Activated B cell treated with CpG ODN at 0.5 μM for 24 hours (primary cell): ENCODE results near the gene CRTAC1. TPM values are rescaled to one million over a fixed set of nuclear protein-coding genes. Genes with fewer than 3 reads are reported as not detected.

Source experiments
- ATAC-seq: fragments of 200-7000 bp; cut with Tn5 transposase; one replicate; pipeline ENCODE4 v1.10.0; 2021; ENCODE audit warnings: low read depth, mild to moderate bottlenecking, moderate library complexity
- CTCF ChIA-PET: fragments of 350-600 bp; sonication (Branson Sonifier 250); formaldehyde crosslinking; loops from one replicate; lab custom pipeline; 2021; ENCODE audit warnings: antibody characterized with exemption; lab: Charles Lee
- POLR2A ChIA-PET: fragments of 350-600 bp; sonication (Branson Sonifier 250); formaldehyde crosslinking; loops from one replicate; lab custom pipeline; 2021; ENCODE audit warnings: antibody characterized with exemption; lab: Charles Lee
- DNase-seq: peaks from one replicate; pipeline ENCODE4 v3.0.0; 2022
- H3K27ac Mint-ChIP-seq: one replicate; pipeline ENCODE4 v1.8.0; 2020; ENCODE audit warnings: mixed read lengths
- H3K27me3 Mint-ChIP-seq: one replicate; pipeline ENCODE4 v1.8.0; 2021; ENCODE audit warnings: mixed read lengths
- H3K36me3 Mint-ChIP-seq: one replicate; pipeline ENCODE4 v1.8.0; 2021; ENCODE audit warnings: low read depth, mixed read lengths
- H3K4me1 Mint-ChIP-seq: one replicate; pipeline ENCODE4 v1.8.0; 2021; ENCODE audit warnings: mixed read lengths
- H3K4me3 Mint-ChIP-seq: one replicate; pipeline ENCODE4 v1.8.0; 2020; ENCODE audit warnings: mild to moderate bottlenecking, mixed read lengths
- H3K9me3 Mint-ChIP-seq: one replicate; pipeline ENCODE4 v1.8.0; 2020; ENCODE audit warnings: mixed read lengths
- intact Hi-C: fragments of 100-400 bp; cut with micrococcal nuclease; formaldehyde crosslinking; loops from one replicate; pipeline ENCODE4 v1.15.1; 2024
- total RNA-seq: library from RNA; stranded (reverse); gene quantifications from 2 replicates; pipeline ENCODE4 v1.2.3, GENCODE V29; 2022
- TF ChIP-seq, protein P1 (sequence below): fragments of 200-600 bp; IDR thresholded peaks from one replicate; pipeline ENCODE4 v1.8.0; 2022; ENCODE audit warnings: antibody characterized with exemption, mild to moderate bottlenecking

CRTAC1 gene, protein sequence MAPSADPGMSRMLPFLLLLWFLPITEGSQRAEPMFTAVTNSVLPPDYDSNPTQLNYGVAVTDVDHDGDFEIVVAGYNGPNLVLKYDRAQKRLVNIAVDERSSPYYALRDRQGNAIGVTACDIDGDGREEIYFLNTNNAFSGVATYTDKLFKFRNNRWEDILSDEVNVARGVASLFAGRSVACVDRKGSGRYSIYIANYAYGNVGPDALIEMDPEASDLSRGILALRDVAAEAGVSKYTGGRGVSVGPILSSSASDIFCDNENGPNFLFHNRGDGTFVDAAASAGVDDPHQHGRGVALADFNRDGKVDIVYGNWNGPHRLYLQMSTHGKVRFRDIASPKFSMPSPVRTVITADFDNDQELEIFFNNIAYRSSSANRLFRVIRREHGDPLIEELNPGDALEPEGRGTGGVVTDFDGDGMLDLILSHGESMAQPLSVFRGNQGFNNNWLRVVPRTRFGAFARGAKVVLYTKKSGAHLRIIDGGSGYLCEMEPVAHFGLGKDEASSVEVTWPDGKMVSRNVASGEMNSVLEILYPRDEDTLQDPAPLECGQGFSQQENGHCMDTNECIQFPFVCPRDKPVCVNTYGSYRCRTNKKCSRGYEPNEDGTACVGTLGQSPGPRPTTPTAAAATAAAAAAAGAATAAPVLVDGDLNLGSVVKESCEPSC
- total RNA-seq: not detected in 2 replicates

DNA sequence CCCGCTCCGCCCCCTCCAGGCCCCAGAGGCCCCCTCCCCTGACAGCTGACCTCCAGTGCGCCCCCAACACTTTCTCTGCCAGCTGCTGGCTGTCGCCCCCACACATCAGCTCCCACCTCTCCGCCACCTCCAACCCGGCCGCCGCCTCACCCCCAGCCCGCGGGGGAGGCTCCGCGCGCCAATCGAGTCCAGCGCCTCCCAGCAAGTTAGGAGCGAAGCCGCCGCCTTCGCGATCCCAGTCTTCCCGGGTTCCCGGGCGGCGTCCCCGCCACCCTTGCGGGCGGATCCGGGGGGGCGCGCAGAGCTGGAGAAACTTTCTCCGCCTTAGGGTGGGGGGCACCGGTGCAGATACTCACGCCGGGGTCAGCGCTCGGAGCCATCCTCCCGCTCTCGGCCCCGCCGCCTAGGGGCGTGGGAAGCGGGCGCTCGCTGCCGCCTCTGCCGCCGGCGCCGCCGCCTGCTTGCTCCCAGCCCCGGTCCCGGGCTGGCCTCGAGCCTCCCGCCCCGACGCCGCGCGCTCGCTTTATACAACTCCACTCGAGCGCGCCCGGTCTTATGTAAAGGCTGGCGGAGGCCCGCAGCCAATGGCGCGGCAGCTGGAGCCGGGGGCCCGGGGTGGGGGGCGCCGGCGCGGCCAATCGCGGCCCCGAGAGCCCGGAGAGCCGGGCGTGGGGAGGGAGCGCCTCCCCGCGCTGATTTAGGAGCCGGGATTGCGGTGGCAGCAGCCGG lies at the start of gene CRTAC1:
TSS of gene CRTAC1 (minus strand) at position 529 of the 729 bp plus-strand sequence. CDS start at position 380, 149 bp downstream.
- DNase-seq (no peak), ATAC-seq (no peak)
- TF ChIP-seq, protein P1, sequence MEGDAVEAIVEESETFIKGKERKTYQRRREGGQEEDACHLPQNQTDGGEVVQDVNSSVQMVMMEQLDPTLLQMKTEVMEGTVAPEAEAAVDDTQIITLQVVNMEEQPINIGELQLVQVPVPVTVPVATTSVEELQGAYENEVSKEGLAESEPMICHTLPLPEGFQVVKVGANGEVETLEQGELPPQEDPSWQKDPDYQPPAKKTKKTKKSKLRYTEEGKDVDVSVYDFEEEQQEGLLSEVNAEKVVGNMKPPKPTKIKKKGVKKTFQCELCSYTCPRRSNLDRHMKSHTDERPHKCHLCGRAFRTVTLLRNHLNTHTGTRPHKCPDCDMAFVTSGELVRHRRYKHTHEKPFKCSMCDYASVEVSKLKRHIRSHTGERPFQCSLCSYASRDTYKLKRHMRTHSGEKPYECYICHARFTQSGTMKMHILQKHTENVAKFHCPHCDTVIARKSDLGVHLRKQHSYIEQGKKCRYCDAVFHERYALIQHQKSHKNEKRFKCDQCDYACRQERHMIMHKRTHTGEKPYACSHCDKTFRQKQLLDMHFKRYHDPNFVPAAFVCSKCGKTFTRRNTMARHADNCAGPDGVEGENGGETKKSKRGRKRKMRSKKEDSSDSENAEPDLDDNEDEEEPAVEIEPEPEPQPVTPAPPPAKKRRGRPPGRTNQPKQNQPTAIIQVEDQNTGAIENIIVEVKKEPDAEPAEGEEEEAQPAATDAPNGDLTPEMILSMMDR: no peak
- ChIA-PET CTCF (no interaction called here), POLR2A (no interaction called here)
- Mint-ChIP-seq H3K4me3 (peak within 1 kb of the TSS; percentile 41), H3K4me1 (peaks cover 7% of the 10 kb centered on the region), H3K27ac (no peak within 1 kb of the TSS), H3K27me3 (peaks cover 52% of the 10 kb centered on the region), H3K9me3 (no peaks in the 10 kb centered on the region), H3K36me3 (no peaks in the 10 kb centered on the region)
- intact Hi-C loops: no loop called here

DNA sequence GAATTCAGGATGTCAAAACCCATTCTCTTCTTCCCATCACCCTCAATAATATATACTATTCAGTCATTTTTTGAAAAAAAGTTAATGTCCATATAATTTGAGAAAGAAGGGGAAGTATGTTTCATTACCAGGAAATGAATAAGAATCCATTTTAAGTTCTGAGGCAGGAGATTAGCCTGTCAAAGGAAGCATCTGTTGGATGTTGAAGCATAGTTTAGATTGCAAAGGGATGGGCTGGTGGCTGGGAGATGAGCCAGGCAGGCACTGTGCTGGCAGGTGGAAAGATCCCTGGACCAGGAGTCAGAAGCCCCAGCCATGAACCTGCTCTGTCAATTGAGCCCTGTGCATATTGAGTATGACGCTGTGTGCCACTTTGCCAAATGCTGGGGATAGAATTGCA lies 48.4 kb upstream of the CRTAC1 start:
- H3K9me3 Mint-ChIP-seq: no peaks in the 10 kb centered on the region
- H3K4me3 Mint-ChIP-seq: no peak overlapping the region
- ChIA-PET CTCF (no interaction called here), POLR2A (no interaction called here)
- intact Hi-C loops: no loop called here
- no peaks in the 10 kb centered on the region for H3K4me1 Mint-ChIP-seq
- H3K27me3 Mint-ChIP-seq: peaks cover 14% of the 10 kb centered on the region
- TF ChIP-seq, protein P1: no peak
- no peak overlapping the region for H3K27ac Mint-ChIP-seq
- H3K36me3 Mint-ChIP-seq: no peaks in the 10 kb centered on the region
- DNase-seq (no peak), ATAC-seq (no peak)

DNA sequence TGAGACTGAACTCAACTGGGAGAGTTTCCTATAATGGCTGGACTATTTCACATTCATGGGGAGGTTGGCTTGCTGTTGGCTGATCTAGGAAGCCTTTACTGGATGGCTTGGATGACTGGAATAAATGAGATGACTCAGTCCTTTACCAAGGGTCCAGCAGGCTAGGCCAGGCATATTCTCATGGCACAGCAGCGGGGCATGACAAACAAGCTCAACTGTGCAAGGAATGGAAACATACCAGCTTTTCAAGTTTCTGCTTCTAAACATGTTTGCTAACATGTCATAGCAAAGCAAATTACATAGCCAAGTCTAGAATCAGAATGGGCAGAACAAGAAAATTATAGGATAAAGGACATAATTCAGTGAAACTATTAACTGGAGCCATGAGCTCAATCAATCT lies 46.8 kb upstream of the CRTAC1 start:
- ChIA-PET POLR2A (no interaction called here), CTCF (no interaction called here)
- ATAC-seq (no peak), DNase-seq (no peak)
- no peaks in the 10 kb centered on the region for H3K4me1 Mint-ChIP-seq
- H3K36me3 Mint-ChIP-seq: no peaks in the 10 kb centered on the region
- intact Hi-C loops: no loop called here
- H3K9me3 Mint-ChIP-seq: no peaks in the 10 kb centered on the region
- TF ChIP-seq, protein P1: no peak
- no peak overlapping the region for H3K27ac Mint-ChIP-seq
- peaks cover 20% of the 10 kb centered on the region for H3K27me3 Mint-ChIP-seq
- no peak overlapping the region for H3K4me3 Mint-ChIP-seq

DNA sequence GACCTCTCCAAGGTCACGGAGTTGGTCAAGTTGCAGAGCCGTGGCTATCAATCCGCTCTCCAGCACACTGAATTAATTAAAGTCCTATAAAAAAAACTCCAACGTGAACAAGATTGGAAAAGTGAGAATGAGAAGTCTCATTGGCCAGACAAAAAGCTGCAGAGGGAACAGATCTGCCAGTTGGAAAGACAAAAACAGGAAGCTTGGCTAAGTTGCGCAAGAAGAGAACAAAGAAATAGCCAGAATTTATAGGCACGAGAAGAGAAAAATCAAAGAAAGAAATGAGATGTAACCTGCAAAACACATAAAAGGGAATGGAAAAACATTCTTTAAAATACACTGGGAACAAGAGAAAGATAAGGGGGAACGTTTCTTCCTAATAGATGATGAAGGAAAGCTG lies 45.7 kb upstream of the CRTAC1 start:
- intact Hi-C loops: no loop called here
- TF ChIP-seq, protein P1: no peak
- Mint-ChIP-seq H3K27ac (no peak overlapping the region), H3K4me3 (no peak overlapping the region), H3K4me1 (no peaks in the 10 kb centered on the region), H3K27me3 (peaks cover 24% of the 10 kb centered on the region), H3K9me3 (no peaks in the 10 kb centered on the region), H3K36me3 (no peaks in the 10 kb centered on the region)
- no peak for DNase-seq
- CTCF ChIA-PET: interaction anchor here (1.0 kb wide), 1 partner anchor 31 kb away, joined by 3 read pairs; no protein-coding TSS in a partner anchor
- ATAC-seq: no peak
- POLR2A ChIA-PET: interaction anchor here (0.6 kb wide), 1 partner anchor 155 kb away, joined by 3 read pairs; no protein-coding TSS in a partner anchor
